GM10847 (cell line): ENCODE measurements around the gene UBIAD1.

ENCODE experiments used
- POLR2A ChIP-seq: IDR thresholded peaks from 2 replicates; pipeline ENCODE4 v1.6.1; 2011; ENCODE audit not compliant: insufficient read length; ENCODE audit errors: extremely low read depth

The UBIAD1 gene, protein sequence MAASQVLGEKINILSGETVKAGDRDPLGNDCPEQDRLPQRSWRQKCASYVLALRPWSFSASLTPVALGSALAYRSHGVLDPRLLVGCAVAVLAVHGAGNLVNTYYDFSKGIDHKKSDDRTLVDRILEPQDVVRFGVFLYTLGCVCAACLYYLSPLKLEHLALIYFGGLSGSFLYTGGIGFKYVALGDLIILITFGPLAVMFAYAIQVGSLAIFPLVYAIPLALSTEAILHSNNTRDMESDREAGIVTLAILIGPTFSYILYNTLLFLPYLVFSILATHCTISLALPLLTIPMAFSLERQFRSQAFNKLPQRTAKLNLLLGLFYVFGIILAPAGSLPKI

GRCh38 chr1:11272832-11273594, at the start of gene UBIAD1:
Gene UBIAD1 (plus strand): TSS chr1:11273198. CDS start chr1:11273532, 334 bp downstream.
- peak; percentile 86 for TF ChIP-seq POLR2A

DNA sequence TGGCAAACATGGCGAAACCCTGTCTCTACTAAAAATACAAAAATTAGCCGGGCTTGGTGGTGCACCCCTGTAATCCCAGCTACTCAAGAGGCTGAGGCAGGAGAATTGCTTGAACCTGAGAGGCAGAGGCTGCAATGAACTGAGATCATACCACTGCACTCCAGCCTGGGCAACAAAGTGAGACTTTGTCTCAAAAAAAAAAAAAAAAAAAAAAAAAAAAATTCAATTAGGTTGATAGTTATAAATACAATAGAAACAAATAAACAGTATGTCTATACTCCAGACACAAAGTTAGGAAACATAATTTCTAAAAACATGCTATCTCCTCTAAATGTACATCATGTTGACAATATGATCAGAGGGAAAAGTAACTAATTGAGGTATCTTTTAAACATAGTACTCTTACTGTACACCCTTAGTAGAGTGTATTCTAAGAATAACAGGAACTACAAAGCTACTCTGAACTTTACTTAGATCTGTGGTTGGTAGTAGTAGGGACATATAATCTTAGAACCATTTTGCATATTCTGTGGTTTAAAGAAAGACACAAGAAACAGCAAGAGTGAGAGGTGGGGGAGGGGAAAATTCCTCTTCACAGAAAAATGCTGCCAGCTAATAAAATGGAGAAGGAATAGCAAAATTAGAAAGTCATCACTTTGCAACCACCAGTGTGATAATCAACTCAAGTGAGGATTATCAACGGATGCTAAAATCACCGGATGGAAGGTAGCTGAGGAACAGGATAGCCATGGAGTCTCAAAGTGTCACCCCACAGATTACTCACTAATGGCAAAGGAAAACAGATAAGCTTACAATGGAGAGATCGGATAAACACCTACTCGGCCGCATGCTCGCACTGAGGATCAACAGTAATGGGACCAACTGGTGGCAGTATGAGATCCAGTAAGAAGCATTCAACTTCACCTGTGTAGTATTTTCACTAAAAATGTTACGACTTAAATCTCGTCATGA, 45.6 kb upstream of the UBIAD1 start:
- no peak for TF ChIP-seq POLR2A

- TF ChIP-seq POLR2A, result no peak
Measured at GRCh38 chr1:11229203-11229602, 43.8 kb upstream of the UBIAD1 start.

- no peak for TF ChIP-seq POLR2A
Measured at GRCh38 chr1:11233208-11233607, 39.8 kb upstream of the UBIAD1 start.

DNA sequence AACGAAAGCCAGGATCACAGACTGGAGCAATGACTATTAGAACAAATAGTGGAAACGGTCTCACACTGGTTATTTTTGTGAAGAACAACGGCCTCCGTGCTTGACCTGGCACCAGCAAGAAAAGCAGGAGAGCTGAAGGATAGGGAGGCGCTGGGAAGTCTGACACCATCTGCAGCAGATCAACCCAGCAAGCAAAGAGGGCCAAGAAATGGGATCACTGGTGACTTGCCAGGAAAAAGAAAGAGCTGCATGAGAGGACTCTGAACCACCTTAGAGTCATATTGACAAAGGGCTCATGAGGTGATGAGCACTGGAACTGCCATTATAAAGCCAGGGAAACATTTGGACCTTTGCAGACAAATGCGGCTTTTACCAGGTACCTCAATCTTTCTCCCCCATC, 35.6 kb upstream of the UBIAD1 start:
- no peak for TF ChIP-seq POLR2A

GRCh38 chr1:11238311-11238710, 34.7 kb upstream of the UBIAD1 start:
- no peak for TF ChIP-seq POLR2A

DNA sequence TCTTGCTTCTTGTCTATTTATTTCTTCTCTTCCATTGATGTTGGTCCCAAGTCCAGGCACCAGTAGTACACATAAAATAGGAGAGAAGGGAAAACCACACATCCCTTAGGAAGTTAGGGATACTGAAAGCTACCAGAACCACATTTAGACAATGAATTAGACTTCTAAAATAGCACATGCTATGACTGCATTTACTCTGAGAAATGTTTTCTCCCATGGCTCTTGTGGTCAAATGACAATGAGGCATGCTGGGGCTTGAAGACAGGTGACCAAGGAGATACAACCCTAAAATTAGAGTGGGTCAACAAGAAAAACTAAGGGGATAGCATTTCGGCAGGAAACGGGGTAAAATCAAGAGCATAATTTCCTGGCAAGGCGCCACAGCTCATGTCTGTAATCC, 27.8 kb upstream of the UBIAD1 start:
- no peak for TF ChIP-seq POLR2A

DNA sequence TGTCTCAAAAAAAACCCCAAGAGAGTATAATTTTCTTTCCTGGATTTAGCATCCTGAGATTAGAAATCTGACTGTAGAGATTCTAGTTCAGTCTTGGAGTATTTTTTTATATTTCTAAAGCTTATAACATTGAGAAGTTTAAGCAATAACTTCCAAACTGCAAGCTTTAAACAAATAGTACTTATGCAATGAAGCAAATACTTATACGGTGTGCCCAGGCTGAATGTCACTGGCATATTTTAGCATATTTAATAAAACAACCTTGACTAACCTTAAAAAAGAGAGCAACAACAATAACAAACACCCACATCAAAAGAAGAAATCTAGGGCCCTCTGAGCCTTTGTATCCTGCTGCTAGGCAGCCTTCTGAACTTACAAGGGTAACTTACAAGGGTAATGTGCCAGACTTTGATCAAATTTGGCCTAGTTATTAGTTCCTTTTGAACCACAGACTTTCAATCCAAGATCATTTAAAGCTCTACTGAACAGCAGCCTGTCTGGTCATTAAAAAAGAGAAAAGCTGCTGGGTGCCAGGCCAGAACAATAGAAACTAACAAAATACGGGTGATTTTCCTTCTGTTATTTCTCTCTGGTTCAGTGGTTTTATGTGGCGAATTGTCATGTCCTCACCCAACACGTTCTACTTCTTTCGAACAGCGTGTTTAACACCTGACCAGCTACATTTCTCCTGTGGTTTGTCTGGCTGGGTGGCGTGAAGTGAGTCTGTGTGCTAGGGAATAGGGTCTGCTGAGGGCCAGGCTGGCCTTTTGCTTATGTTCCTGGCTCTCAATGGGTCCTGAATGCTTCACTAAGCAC, 26.9 kb upstream of the UBIAD1 start:
- no peak for TF ChIP-seq POLR2A

- no peak for TF ChIP-seq POLR2A
Measured at GRCh38 chr1:11248169-11248568, 24.8 kb upstream of the UBIAD1 start.

DNA sequence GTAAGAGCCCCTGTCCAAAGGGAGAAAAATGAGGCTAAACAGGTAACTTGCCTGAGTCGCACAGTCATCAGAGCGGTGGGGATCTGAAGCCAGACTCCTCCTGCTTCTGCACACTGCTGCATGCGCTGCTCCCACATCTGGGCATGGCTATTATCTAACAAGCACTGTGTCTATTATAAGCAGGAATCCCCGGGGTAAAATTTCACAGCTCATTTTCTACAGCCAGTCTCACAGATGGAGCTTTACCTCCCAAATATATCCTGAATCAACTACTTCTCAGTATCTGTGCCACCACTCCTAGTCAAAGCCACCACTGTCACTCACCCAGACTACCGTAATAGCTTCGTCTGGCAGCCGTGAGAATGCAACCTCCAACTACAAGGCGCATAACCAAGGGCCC, 20.5 kb upstream of the UBIAD1 start:
- TF ChIP-seq POLR2A, result no peak

DNA sequence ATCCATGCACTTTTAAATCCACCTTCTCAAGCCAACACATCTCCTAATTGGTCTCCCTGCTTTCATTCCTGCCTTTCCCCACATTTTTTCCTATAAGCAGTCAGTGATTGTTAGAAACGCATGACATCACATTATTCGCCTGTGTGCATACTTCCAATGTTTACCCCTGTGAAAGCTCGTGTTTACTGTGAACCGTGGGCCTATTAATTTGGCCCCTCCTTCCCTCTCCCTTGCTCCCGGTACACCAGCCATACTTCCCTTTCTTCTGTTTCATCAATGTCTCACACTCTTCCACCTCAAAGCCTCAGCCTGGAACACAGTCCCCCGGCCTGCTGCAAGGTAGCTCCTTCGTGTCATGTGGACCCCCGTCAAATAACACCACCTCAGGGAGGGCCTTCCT, 19.8 kb upstream of the UBIAD1 start:
- TF ChIP-seq POLR2A, result no peak

GRCh38 chr1:11256299-11256698, 16.7 kb upstream of the UBIAD1 start:
- no peak for TF ChIP-seq POLR2A

DNA sequence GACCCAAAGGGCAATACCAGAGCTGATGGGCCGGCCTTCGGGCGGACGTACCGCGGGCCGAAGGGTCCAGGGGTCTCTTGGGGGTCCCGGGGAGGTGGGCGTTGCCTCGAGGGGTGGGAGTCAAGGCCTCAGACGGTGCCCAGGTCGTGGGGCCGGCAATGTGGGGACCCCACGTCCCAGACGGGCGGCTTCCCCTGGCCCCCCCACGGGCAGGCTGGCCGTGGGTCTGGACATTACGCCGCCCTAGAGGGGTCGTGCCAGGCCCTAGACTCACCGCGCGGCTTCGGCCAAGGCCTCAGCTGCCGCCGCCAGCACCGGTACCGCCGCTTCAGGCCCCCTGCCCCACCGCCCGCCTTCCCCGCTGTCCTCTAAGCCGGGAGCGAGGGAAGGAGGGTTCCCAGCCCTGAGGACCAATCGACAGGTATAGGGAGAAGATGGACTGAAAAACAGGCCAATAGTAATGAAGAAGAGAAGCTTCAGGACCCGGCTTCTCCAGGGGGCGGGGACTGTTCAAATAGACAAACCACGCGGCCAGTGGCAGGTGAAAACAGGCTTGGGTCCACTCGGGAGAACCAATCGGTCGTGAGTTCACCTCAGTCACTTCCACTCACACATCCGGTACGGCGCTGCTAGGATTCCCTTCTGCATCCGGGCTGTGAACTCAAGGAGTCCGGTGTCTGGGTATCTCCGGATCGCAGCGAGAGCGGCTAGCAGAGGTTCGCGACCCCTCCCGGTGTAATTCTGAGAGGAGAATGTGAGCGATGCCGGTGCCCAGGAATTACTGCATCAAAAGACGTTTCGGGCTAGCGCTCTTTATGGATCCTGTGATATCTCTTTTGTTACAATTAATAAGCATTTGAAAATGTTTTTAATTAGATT, 10.6 kb upstream of the UBIAD1 start, which contains the start of gene MTOR:
Gene MTOR (minus strand): TSS at position 381 of the 879 bp plus-strand sequence. CDS start 3,142 bp downstream, outside the sequence.
- TF ChIP-seq POLR2A, result peak; percentile 45
